Neural crest cell (in vitro differentiated cells): Measurements from ENCODE around the gene VTI1B. TPM values are rescaled to one million over a fixed set of nuclear protein-coding genes. Genes with fewer than 3 reads are reported as not detected.
"Not testable (repeated sequence)": the region's sequence is repeated elsewhere in the genome, so short reads cannot be mapped to it uniquely, and the experiment has no call there.

Experiments used
- DNase-seq: peaks from one replicate; pipeline ENCODE4 v3.0.0; 2021; ENCODE audit warnings: low read depth, mixed read lengths, low spot score
- H3K27ac Mint-ChIP-seq: one replicate; pipeline ENCODE4 v1.8.0; 2021; ENCODE audit warnings: mild to moderate bottlenecking, mixed read lengths; ENCODE audit not compliant: unreplicated experiment
- H3K27me3 Mint-ChIP-seq: 2 replicates; pipeline ENCODE4 v1.8.0; 2021; ENCODE audit warnings: low read depth, mild to moderate bottlenecking, mixed read lengths
- H3K36me3 Mint-ChIP-seq: 2 replicates; pipeline ENCODE4 v1.8.0; 2021; ENCODE audit warnings: low read depth, mild to moderate bottlenecking, mixed read lengths
- H3K4me1 Mint-ChIP-seq: 2 replicates; pipeline ENCODE4 v1.8.0; 2021; ENCODE audit warnings: mixed read lengths
- H3K4me3 Mint-ChIP-seq: one replicate; pipeline ENCODE4 v1.8.0; 2021; ENCODE audit warnings: mild to moderate bottlenecking, mixed read lengths
- H3K9me3 Mint-ChIP-seq: 2 replicates; pipeline ENCODE4 v1.8.0; 2021; ENCODE audit warnings: mixed read lengths
- total RNA-seq: library from RNA; stranded (reverse); gene quantifications from 2 replicates; pipeline ENCODE4 v1.2.1, GENCODE V29; 2021
- TF ChIP-seq, protein P1 (sequence below): fragments of 200-600 bp; sonication (generic); conservative IDR thresholded peaks from 2 replicates; pipeline ENCODE4 v1.5.0; 2021; ENCODE audit warnings: antibody characterized with exemption, mild to moderate bottlenecking

Gene VTI1B
- total RNA-seq, 1 donor from 2014 or later: 103 TPM

DNA sequence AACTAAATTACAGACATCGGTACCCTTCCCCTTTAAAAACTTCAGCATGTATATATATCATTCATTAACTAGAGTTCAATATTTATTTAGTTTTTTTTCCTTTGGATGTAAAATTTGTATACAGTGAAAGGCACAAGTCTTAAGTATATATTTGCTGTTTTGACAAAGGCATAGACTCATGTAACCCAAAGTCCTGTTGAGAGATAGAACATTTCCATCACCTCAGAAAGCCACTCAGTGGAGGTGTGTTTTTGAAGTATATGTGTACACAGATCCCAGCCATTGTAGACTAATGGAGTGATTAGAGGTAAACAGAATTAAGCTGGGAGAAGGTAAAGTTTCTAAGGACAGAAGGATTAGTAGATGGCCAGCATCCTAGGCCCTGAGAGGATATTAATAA is 42.6 kb upstream of the VTI1B start:
- no peak for DNase-seq
- Mint-ChIP-seq H3K27ac (no peak overlapping the region), H3K27me3 (peaks cover 13% of the 10 kb centered on the region), H3K4me3 (no peak overlapping the region), H3K9me3 (no peaks in the 10 kb centered on the region), H3K4me1 (no peaks in the 10 kb centered on the region), H3K36me3 (no peaks in the 10 kb centered on the region)
- TF ChIP-seq, protein P1, sequence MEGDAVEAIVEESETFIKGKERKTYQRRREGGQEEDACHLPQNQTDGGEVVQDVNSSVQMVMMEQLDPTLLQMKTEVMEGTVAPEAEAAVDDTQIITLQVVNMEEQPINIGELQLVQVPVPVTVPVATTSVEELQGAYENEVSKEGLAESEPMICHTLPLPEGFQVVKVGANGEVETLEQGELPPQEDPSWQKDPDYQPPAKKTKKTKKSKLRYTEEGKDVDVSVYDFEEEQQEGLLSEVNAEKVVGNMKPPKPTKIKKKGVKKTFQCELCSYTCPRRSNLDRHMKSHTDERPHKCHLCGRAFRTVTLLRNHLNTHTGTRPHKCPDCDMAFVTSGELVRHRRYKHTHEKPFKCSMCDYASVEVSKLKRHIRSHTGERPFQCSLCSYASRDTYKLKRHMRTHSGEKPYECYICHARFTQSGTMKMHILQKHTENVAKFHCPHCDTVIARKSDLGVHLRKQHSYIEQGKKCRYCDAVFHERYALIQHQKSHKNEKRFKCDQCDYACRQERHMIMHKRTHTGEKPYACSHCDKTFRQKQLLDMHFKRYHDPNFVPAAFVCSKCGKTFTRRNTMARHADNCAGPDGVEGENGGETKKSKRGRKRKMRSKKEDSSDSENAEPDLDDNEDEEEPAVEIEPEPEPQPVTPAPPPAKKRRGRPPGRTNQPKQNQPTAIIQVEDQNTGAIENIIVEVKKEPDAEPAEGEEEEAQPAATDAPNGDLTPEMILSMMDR: no peak

DNA sequence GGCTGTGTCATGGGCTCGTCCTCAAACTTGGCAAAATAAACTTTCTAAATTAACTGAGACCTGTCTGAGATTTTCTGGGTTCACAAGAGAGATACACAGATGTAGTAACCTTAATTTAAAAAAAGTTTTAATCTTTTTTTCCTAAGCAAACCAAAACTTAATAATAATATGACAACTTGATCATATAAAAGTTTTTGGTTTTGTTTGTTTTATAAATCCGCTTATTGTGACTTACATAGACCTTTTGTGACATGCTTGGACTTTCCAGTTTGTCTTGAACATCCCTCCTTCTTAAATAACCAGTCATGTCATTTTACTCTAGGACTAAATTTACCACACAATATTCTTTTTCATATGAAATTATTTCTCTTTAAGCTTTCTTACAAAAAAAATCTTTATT is 35.8 kb upstream of the VTI1B start:
- no peak for DNase-seq
- Mint-ChIP-seq H3K27me3 (no peaks in the 10 kb centered on the region), H3K9me3 (peaks cover 8% of the 10 kb centered on the region), H3K4me3 (no peak overlapping the region), H3K27ac (no peak overlapping the region), H3K36me3 (peaks cover 3% of the 10 kb centered on the region), H3K4me1 (peaks cover 1% of the 10 kb centered on the region)
- TF ChIP-seq, protein P1: no peak

DNA sequence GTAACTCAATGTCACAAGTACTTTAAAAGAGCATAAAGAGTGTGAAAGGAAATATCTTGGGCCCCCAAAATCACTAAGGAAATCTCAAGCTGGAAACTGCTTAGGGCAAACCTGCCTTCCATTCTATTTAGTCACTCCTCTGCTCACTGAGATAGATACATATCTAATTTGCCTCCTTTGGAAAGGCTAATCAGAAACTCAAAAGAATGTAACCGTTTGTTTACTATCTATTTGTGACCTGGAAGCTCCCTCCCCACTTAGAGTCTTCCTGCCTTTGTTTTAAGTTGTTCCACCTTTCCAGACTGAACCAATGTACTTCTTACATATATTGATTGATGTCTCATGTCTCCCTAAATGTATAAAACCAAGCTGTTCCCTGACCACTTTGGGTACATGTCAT is 35.4 kb upstream of the VTI1B start:
- H3K27ac Mint-ChIP-seq, H3K9me3 Mint-ChIP-seq, DNase-seq, H3K36me3 Mint-ChIP-seq, H3K4me1 Mint-ChIP-seq, H3K27me3 Mint-ChIP-seq, H3K4me3 Mint-ChIP-seq: not testable (repeated sequence)

DNA sequence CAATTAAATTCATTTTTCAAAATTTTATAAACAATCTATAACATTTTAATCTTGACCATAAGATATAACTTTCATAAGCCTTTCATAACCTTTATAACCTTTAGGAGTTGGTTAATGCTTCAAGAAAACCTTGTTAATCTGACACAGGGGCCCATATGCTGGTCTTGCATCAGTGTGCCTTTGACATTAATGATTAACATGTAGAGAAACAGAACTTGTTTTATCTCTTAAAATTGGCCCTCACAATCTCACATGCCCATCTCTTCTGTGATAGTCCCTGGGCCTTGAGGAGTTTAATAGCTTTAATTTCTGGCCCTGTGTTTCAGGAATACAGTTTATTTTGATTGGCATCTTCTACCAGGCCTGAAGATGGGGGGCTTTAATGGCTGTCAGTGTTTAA is 34.9 kb upstream of the VTI1B start:
- H3K4me1 Mint-ChIP-seq, H3K36me3 Mint-ChIP-seq, H3K4me3 Mint-ChIP-seq, DNase-seq, H3K27me3 Mint-ChIP-seq, H3K9me3 Mint-ChIP-seq, H3K27ac Mint-ChIP-seq: not testable (repeated sequence)

DNA sequence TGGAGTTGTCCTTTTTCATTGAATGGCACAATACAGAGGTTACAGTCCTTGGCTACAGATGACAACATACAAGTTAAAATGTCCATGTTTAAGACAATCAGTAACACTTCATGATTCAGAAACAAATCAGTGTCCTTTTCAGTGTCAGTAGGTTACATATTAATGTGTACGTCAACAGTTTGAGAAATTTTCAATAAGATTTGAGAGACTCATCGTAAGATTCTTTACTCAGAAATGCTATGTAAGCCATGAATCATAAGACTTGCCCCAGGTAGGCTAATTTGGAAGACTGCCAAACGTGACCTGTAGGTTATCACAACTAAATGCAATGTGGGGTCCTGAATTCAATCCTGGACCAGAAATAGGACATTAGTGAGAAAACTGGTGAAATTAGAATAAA is 30.8 kb upstream of the VTI1B start:
- H3K9me3 Mint-ChIP-seq: peaks cover 5% of the 10 kb centered on the region
- no peaks in the 10 kb centered on the region for H3K36me3 Mint-ChIP-seq
- H3K4me1 Mint-ChIP-seq: peaks cover 14% of the 10 kb centered on the region
- DNase-seq: no peak
- no peak overlapping the region for H3K27ac Mint-ChIP-seq
- H3K4me3 Mint-ChIP-seq: no peak overlapping the region
- TF ChIP-seq, protein P1: no peak
- H3K27me3 Mint-ChIP-seq: no peaks in the 10 kb centered on the region

DNA sequence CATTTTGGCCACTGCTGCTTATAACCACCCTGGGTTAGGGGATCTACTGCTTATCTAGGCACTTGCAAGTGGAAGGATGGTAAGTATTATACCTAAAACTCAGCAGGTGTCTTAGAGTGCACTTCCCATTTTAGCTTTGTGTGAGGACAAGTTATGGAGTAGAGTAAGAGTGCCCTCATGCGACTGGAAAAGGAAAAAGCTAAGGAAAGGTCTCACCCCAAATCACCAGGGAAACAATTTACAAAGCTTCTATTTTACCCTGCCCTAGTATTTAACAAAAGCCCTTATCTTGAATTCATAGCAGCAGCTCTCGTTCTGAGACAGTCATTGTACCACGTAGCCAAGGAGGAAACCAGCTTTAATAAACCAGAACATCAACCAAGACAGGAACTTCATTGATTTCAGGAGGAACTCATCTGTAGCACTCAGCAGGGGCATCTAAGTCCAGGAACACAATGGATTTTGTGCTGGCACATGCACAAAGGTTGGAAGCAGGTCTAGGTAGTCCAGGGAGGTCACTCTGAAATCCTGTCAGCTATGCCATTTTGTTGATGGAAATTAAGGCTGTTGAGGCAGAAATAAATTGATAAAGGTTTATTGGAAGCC is 30.2 kb upstream of the VTI1B start:
- TF ChIP-seq, protein P1: peak; percentile 78
- no peak overlapping the region for H3K27ac Mint-ChIP-seq
- H3K9me3 Mint-ChIP-seq: peaks cover 5% of the 10 kb centered on the region
- peaks cover 14% of the 10 kb centered on the region for H3K4me1 Mint-ChIP-seq
- H3K36me3 Mint-ChIP-seq: no peaks in the 10 kb centered on the region
- no peak overlapping the region for H3K4me3 Mint-ChIP-seq
- no peaks in the 10 kb centered on the region for H3K27me3 Mint-ChIP-seq
- peak; percentile 30 for DNase-seq
